Small intestine (tissue), 7 donors: ENCODE data around the gene PDX1. TPM values are rescaled to one million over a fixed set of nuclear protein-coding genes. Genes with fewer than 3 reads are reported as not detected.

Experiments
- DNase-seq, 2 donors: peaks; one replicate each; pipeline versions ENCODE4 v3.0.0 to v3.0.0-alpha.2; 2013
- FAIRE-seq: peaks from 2 replicates; lab custom pipeline; 2012; peaks lifted over from hg19 to GRCh38; lab: Jason Lieb, UNC
- H3K27ac ChIP-seq, 3 donors: one replicate each; pipeline ENCODE4 v1.5.1; 2013; ENCODE audit warnings: low read length in 2 of 3, mild to moderate bottlenecking in 2 of 3, control low read depth in 1 of 3, inconsistent platforms in 1 of 3, low read depth in 1 of 3, moderate library complexity in 1 of 3
- H3K27me3 ChIP-seq, 3 donors: one replicate each; pipeline ENCODE4 v1.6.1; 2013; ENCODE audit warnings: low read length in 3 of 3, inconsistent platforms in 1 of 3; ENCODE audit not compliant: control insufficient read depth in 3 of 3, insufficient read depth in 3 of 3
- H3K36me3 ChIP-seq, 3 donors: one replicate each; pipeline ENCODE4 v1.6.1; 2013; ENCODE audit warnings: low read length in 3 of 3, inconsistent platforms in 1 of 3, low read depth in 1 of 3, mild to moderate bottlenecking in 1 of 3, moderate library complexity in 1 of 3; ENCODE audit not compliant: control insufficient read depth in 3 of 3, insufficient read depth in 2 of 3
- H3K4me1 ChIP-seq, 3 donors: one replicate each; pipeline ENCODE4 v1.6.1; 2013; ENCODE audit warnings: low read length in 2 of 3, inconsistent platforms in 1 of 3, low read depth in 1 of 3, mild to moderate bottlenecking in 1 of 3, moderate library complexity in 1 of 3; ENCODE audit not compliant: control insufficient read depth in 3 of 3, insufficient read depth in 2 of 3
- H3K4me3 ChIP-seq, 3 donors: one replicate each; pipeline ENCODE4 v1.5.1; 2013; ENCODE audit warnings: low read length in 3 of 3, control low read depth in 1 of 3, inconsistent platforms in 1 of 3, low read depth in 1 of 3, mild to moderate bottlenecking in 1 of 3, moderate library complexity in 1 of 3
- H3K9me3 ChIP-seq, 2 donors: one replicate each; pipeline ENCODE4 v1.6.1; 2013; ENCODE audit warnings: low read depth in 1 of 2, low read length in 1 of 2; ENCODE audit not compliant: control insufficient read depth in 2 of 2, insufficient read depth in 1 of 2
- WGBS, 3 donors: extraction: QIAGEN DNeasy Blood & Tissue Kit; methylation state at CpG; one replicate each; pipeline ENCODE4 v1.1.7; 2013; 5-methylcytosine and 5-hydroxymethylcytosine counted together
- polyA plus RNA-seq, 4 donors: library from polyadenylated mRNA; stranded (reverse) in 3 of 4; unstranded in 1 of 4; fragments of 200-250 nt in 3 of 4; fragments of 120-200 nt in 1 of 4; gene quantifications; one replicate each; pipeline versions ENCODE4 v1.2.1 to v1.2.3, GENCODE V29; 2013
- donor health status: healthy with polysubstance abuse.
- donor health status: control.
- donor health status: control.
- donor health status: Bipolar disorder and iron deficiency.
- donor health status: healthy.

The PDX1 gene
- polyA plus RNA-seq, 4 donors, result 1.7 to 47.6 (median 31.3) TPM

DNA sequence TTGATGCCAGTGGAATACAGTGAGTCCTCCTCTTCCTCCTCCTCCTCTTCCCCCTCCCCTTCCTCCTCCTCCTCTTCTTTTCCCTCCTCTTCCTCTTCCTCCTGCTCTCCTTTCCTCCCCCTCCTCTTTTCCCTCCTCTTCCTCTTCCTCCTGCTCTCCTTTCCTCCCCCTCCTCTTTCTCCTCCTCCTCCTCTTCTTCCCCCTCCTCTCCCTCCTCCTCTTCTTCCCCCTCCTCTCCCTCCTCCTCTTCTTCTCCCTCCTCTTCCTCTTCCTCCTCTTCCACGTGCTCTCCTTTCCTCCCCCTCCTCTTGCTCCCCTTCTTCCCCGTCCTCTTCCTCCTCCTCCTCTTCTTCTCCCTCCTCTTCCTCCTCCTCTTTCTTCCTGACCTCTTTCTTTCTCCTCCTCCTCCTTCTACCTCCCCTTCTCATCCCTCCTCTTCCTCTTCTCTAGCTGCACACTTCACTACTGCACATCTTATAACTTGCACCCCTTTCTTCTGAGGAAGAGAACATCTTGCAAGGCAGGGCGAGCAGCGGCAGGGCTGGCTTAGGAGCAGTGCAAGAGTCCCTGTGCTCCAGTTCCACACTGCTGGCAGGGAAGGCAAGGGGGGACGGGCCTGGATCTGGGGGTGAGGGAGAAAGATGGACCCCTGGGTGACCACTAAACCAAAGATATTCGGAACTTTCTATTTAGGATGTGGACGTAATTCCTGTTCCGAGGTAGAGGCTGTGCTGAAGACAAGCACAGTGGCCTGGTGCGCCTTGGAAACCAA is 5.6 kb downstream of the PDX1 start:
- Histone ChIP-seq H3K27me3 (peaks cover 0 to 83% (median 50%) of the 10 kb centered on the region in 3 donors), H3K4me3 (peak overlapping the region in 2 of 3 donors; percentile 18 to 27), H3K36me3 (peaks cover 0 to 66% (median 0%) of the 10 kb centered on the region in 3 donors), H3K9me3 (peaks cover 0 to 5% of the 10 kb centered on the region in 2 donors), H3K27ac (peak overlapping the region in 2 of 3 donors; percentile 12 to 24), H3K4me1 (no peaks in the 10 kb centered on the region)
- no peak for DNase-seq
- WGBS, 3 donors, result 12 to 32% (median 30%) methylated on average over 9 of the region's 9 CpGs
- FAIRE-seq, result no peak

DNA sequence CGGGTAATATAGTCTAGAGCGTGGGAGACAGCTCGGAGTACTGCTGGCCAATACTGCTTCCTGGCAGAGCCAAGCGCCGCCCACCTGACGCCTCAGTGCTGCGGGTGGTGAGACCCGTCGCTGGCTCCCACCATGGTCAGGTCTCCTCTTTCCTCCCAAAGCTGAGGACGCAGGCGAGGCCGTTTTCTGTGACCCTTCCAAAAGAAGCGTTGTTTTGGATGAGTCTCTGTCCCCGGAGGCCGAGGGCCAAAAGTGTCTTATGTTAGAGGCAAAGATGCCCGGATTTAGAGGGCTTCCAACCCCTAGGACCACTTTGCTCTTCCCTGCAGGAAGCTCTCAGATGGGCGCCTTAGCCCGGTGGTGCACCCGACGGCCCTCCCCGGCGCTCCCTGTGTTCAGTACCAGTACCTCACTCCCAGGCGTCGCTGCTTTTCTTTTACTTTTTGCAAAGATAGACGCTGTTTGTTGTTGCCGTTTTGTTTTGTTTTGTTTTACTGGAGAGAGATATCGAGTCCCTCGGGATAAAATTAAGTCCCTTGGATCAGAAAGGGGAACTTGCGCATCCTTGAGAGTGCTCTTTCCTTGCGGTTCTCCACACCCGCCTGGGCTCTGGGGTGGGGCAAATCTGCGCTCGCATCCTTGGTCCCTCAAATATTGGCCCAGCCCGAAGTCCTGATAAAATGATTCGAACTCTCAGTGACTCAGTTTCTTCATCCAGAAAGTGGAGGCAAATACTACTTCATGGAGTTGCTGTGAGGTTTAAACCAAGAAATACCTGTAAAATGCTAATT is 7.0 kb downstream of the PDX1 start:
- DNase-seq, result peak in 1 of 2 donors; percentile 50
- WGBS, 3 donors, result 10 to 25% (median 17%) methylated on average over 34 to 35 of the region's 35 CpGs
- Histone ChIP-seq H3K27me3 (peaks cover 0 to 69% (median 40%) of the 10 kb centered on the region in 3 donors), H3K4me3 (peak overlapping the region in 1 of 3 donors; percentile 9), H3K4me1 (no peaks in the 10 kb centered on the region), H3K9me3 (peaks cover 0 to 5% of the 10 kb centered on the region in 2 donors), H3K36me3 (peaks cover 0 to 60% (median 0%) of the 10 kb centered on the region in 3 donors), H3K27ac (peak overlapping the region in 1 of 3 donors; percentile 17)
- no peak for FAIRE-seq

DNA sequence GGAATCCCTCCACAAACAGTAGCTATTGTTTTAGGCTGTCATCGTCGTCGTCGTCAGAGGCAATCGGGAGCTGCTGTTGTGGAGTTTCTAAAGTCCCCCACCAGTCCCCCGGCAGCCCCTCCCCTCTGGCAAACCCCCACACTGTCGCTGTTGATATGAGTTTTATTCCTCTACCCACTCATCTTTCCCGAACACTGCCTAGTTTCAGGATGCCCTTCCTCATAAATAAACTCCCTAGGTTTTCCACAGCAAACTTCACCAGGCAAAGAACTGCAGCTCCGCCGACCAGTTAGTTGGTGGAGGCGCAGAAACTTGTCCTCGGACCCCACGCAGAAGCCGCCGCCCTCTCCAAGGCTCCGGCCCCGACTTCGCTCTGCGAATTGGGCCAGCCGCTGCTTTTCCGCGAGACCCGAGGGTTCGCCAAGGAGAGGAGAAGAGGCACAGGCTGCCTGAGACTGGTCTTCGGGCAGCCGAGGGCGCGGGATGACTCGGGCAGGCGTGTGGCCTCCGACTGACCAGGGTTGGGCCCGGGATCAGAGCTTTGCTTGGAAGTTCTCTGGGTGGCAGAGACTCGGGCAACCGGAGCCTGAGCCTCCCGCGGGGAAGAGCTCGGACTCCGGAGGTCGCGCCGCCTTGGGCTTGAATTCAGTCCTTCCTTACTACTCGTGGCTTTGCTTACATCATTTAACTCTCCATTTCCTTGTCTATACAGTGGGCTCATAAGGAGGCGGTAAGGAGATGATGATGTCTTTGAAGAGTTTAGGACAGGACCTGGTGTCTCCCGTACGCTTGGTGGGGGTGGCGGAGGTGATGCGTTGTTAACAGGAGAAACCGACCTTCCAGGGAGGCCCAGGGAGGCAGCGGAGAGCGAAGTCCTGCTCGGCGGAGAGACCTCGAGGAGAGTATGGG is 7.9 kb downstream of the PDX1 start:
- DNase-seq (peak in 1 of 2 donors; percentile 70), FAIRE-seq (no peak)
- 12 to 23% (median 17%) methylated on average over 52 to 53 of the region's 53 CpGs for WGBS, 3 donors
- H3K27me3 ChIP-seq, result peaks cover 0 to 64% (median 40%) of the 10 kb centered on the region in 3 donors
- H3K9me3 ChIP-seq, result peaks cover 0 to 5% of the 10 kb centered on the region in 2 donors
- peak overlapping the region in 2 of 3 donors; percentile 60 to 73 for H3K27ac ChIP-seq
- H3K4me1 ChIP-seq, result no peaks in the 10 kb centered on the region
- H3K36me3 ChIP-seq, result peaks cover 0 to 52% (median 0%) of the 10 kb centered on the region in 3 donors
- H3K4me3 ChIP-seq, result peak overlapping the region in 2 of 3 donors; percentile 24 to 36

DNA sequence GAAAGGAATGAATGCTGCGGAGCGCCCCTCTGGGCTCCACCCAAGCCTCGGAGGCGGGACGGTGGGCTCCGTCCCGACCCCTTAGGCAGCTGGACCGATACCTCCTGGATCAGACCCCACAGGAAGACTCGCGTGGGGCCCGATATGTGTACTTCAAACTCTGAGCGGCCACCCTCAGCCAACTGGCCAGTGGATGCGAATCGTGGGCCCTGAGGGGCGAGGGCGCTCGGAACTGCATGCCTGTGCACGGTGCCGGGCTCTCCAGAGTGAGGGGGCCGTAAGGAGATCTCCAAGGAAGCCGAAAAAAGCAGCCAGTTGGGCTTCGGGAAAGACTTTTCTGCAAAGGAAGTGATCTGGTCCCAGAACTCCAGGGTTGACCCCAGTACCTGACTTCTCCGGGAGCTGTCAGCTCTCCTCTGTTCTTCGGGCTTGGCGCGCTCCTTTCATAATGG is 8.6 kb downstream of the PDX1 start:
- Histone ChIP-seq H3K27ac (peak overlapping the region in 2 of 3 donors; percentile 60 to 73), H3K9me3 (peaks cover 0 to 5% of the 10 kb centered on the region in 2 donors), H3K36me3 (peaks cover 0 to 45% (median 0%) of the 10 kb centered on the region in 3 donors), H3K27me3 (peaks cover 0 to 57% (median 37%) of the 10 kb centered on the region in 3 donors), H3K4me1 (no peaks in the 10 kb centered on the region), H3K4me3 (peak overlapping the region in 2 of 3 donors; percentile 24 to 35)
- WGBS, 3 donors, result 13 to 25% (median 24%) methylated on average over 20 to 26 of the region's 26 CpGs
- no peak for FAIRE-seq
- DNase-seq, result no peak

DNA sequence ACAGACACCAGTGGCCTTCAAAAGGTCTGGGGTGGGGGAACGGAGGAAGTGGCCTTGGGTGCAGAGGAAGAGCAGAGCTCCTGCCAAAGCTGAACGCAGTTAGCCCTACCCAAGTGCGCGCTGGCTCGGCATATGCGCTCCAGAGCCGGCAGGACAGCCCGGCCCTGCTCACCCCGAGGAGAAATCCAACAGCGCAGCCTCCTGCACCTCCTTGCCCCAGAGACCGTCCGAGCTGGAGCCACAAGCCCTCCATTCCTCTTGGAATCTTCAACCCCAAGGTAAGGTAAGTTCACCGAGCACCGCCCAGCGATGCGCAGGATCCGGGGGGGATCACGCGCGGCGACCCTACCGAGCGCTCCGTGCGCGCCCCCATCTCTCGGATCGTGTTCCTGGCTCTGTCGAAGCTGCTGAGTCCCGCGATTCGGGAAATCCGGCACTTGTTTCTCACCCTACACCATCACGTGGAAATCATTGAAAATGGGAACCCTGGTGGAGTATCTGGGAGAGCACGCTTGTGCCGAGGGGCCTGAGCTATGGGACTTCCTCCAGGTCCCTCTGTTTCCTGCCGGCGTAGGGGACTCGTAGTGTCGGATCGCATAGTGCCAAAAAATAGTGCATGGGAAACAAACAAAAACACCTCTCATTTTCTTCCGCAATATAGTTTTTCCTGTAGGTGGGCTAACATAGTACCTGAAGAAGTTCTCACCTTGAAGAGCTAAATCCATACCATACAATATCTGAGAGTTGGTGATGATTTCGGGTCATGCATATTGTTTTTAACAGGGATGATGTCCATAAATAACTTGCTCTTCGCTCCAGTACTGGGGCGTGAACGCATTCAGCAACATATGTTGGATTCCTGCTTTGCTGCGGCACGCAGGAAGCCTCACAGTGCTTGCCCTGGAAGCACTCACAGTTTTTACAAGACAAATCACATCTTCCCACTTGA is 9.3 kb downstream of the PDX1 start:
- no peak for FAIRE-seq
- peaks cover 0 to 5% of the 10 kb centered on the region in 2 donors for H3K9me3 ChIP-seq
- peak overlapping the region in 2 of 3 donors; percentile 57 to 60 for H3K27ac ChIP-seq
- H3K36me3 ChIP-seq, result peaks cover 0 to 42% (median 0%) of the 10 kb centered on the region in 3 donors
- peak overlapping the region in 2 of 3 donors; percentile 24 to 35 for H3K4me3 ChIP-seq
- peak in 1 of 2 donors; percentile 54 for DNase-seq
- H3K27me3 ChIP-seq, result peaks cover 0 to 53% (median 35%) of the 10 kb centered on the region in 3 donors
- H3K4me1 ChIP-seq, result no peaks in the 10 kb centered on the region
- 15 to 22% (median 22%) methylated on average over 48 of the region's 48 CpGs for WGBS, 3 donors

DNA sequence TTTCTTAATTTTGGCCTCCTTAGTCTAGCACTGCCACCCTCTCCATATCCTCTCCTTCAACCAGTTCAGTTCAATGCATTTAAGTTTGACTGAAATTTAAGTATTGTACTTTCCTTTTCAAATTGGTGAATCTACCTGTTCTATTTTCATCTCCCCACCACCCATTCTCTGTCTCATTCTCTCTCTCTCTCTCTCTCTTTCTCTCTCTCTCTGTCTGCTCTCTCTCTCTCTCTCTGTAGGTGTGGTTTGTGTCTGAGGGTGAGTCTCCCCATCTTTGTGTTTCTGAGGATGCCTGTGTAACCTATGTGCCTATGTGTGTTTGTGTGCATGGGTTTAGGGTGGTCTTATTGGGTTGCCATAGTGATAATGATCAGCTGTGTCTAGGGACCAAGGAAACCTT is 10.1 kb downstream of the PDX1 start:
- H3K27me3 ChIP-seq, result peaks cover 0 to 48% (median 34%) of the 10 kb centered on the region in 3 donors
- H3K4me3 ChIP-seq, result peak overlapping the region in 1 of 3 donors; percentile 24
- FAIRE-seq, result no peak
- no peaks in the 10 kb centered on the region for H3K4me1 ChIP-seq
- H3K9me3 ChIP-seq, result peaks cover 0 to 5% of the 10 kb centered on the region in 2 donors
- H3K27ac ChIP-seq, result no peak overlapping the region
- peaks cover 0 to 35% (median 0%) of the 10 kb centered on the region in 3 donors for H3K36me3 ChIP-seq
- no peak for DNase-seq

DNA sequence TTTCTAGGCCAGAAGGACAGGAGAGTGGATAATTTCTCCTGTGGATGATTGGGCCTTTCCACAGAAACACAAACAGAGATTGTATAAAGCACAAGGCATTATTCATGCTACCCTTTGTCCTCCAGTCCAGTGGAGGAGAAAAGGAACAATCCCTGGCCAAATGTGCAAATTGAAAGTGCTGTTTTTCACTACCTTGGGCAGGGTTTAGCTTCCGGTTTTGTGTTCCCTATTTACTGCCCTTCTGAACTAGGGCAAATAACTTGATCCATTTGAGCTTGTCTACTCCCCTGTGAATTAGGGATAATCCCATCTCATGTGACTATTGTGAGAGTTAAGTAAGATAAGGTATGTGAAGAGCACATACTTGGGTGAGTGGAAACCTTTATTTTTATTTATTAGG is 13.3 kb downstream of the PDX1 start:
- peaks cover 0 to 23% (median 16%) of the 10 kb centered on the region in 3 donors for H3K27me3 ChIP-seq
- H3K4me3 ChIP-seq, result no peak overlapping the region
- peak overlapping the region; percentile 29 to 58 (median 47) for H3K27ac ChIP-seq
- H3K9me3 ChIP-seq, result no peaks in the 10 kb centered on the region
- 11 to 59% (median 45%) methylated on average over 1 of the region's 1 CpG for WGBS, 3 donors
- H3K36me3 ChIP-seq, result peaks cover 0 to 16% (median 0%) of the 10 kb centered on the region in 3 donors
- FAIRE-seq (no peak), DNase-seq (peak; percentile 61 to 81)
- H3K4me1 ChIP-seq, result no peaks in the 10 kb centered on the region
